Karpas-422 (cell line): ENCODE measurements around the gene PPP4R4. TPM values are rescaled to one million over a fixed set of nuclear protein-coding genes. Genes with fewer than 3 reads are reported as not detected.
A peak's percentile ranks its signal among the peaks of the same experiment; 100 is the strongest.

Experiments used
- DNase-seq: peaks from one replicate; pipeline ENCODE4 v3.0.0-alpha.2; 2015
- H2AFZ ChIP-seq: fragments of 200-600 bp; sonication (generic); 2 replicates; pipeline ENCODE4 v1.6.1; 2014; ENCODE audit warnings: antibody characterized with exemption, low read length, mixed read lengths
- H3K27ac ChIP-seq: fragments of 200-600 bp; sonication (generic); 2 replicates; pipeline ENCODE4 v1.5.1; 2014; ENCODE audit warnings: mild to moderate bottlenecking, low read length, moderate library complexity
- H3K27me3 ChIP-seq: fragments of 200-600 bp; sonication (generic); 2 replicates; pipeline ENCODE4 v1.6.1; 2014; ENCODE audit warnings: low read length, mixed read lengths
- H3K36me3 ChIP-seq: fragments of 200-600 bp; sonication (generic); 2 replicates; pipeline ENCODE4 v1.6.1; 2014; ENCODE audit warnings: low read length, mixed read lengths; ENCODE audit not compliant: insufficient read depth
- H3K4me1 ChIP-seq: fragments of 200-600 bp; sonication (generic); 2 replicates; pipeline ENCODE4 v1.6.1; 2014; ENCODE audit warnings: mild to moderate bottlenecking, low read length, mixed read lengths
- H3K4me2 ChIP-seq: fragments of 200-600 bp; sonication (generic); 2 replicates; pipeline ENCODE4 v1.6.1; 2014; ENCODE audit warnings: low read length, low read depth, mild to moderate bottlenecking; ENCODE audit not compliant: poor library complexity, severe bottlenecking
- H3K4me3 ChIP-seq: fragments of 200-600 bp; sonication (generic); 2 replicates; pipeline ENCODE4 v1.5.1; 2014; ENCODE audit warnings: mild to moderate bottlenecking, antibody characterized with exemption, low read length, mixed read lengths
- H3K79me2 ChIP-seq: fragments of 200-600 bp; sonication (generic); 2 replicates; pipeline ENCODE4 v1.6.1; 2014; ENCODE audit warnings: mild to moderate bottlenecking, low read length, mixed read lengths
- H3K9ac ChIP-seq: fragments of 200-600 bp; sonication (generic); 2 replicates; pipeline ENCODE4 v1.6.0; 2014; ENCODE audit warnings: low read length
- H3K9me2 ChIP-seq: fragments of 200-600 bp; sonication (generic), shearing (Covaris generic); replicated peaks from 2 replicates; pipeline ENCODE4 v1.6.0; 2014; ENCODE audit warnings: mild to moderate bottlenecking, low read length, moderate library complexity; ENCODE audit not compliant: insufficient read depth
- H3K9me3 ChIP-seq: fragments of 300-700, 200-600 bp; sonication (generic); 2 replicates; pipeline ENCODE4 v1.6.1; 2014; ENCODE audit warnings: low read length, mixed read lengths
- H4K20me1 ChIP-seq: fragments of 200-600 bp; sonication (generic); 2 replicates; pipeline ENCODE4 v1.6.1; 2014; ENCODE audit warnings: mild to moderate bottlenecking, antibody characterized with exemption, low read length, low read depth; ENCODE audit not compliant: insufficient read depth
- total RNA-seq: library from RNA; depleted of rRNA; stranded (reverse); fragments of >200 nt; shearing (Covaris generic); gene quantifications from 2 replicates; pipeline ENCODE4 v1.2.3, GENCODE V29; 2014; ENCODE audit warnings: low replicate concordance

Gene PPP4R4
- total RNA-seq, 1 experiment from 2014 or later: 0.75 TPM

DNA sequence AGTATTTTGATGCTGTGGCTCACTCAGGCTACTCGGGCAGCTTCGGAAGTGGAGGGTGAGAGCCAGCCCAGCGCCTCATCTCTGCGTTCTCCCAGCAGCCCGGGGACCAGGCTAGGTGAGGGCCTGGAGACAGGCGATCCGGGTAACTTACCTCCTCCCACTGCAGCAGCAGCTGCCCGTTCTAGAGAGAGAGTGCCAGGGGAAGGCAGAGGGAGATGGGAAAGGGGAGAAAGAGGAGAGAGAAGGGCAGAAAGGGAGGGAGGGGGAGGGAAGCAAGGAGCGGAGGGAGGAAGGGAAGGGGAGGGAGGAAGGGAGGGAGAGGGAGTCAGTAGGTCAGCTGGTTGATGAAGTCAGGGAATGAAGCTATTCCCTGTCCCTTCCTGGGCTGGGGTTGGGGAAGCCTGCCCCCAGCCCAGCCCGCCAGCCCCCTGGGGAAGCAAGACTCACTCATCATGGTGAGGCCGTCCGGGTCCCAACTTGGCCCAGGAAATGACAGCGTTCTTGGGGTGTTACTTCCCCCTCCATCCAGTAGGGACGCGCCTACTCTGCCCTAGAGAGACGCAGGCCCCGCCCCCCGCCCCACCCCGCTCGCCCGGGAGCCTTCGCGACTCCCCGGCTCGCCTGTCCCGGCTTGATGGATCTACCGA, 44.9 kb upstream of the PPP4R4 start, which contains the start of gene IFI27L2:
Gene IFI27L2, minus strand, starts transcription at position 494 of the 647 bp plus-strand sequence. Its CDS starts 40 bp downstream, at position 454.
- H3K9me3 ChIP-seq: no peaks in the 10 kb centered on the region
- peak within 1 kb of the TSS; percentile 82 for H2AFZ ChIP-seq
- peak within 1 kb of the TSS; percentile 73 for H3K4me2 ChIP-seq
- no peaks in the 10 kb centered on the region for H4K20me1 ChIP-seq
- H3K4me3 ChIP-seq: peak within 1 kb of the TSS; percentile 82
- no peaks in the 10 kb centered on the region for H3K36me3 ChIP-seq
- H3K79me2 ChIP-seq: no peaks in the 10 kb centered on the region
- no peaks in the 10 kb centered on the region for H3K9me2 ChIP-seq
- no peaks in the 10 kb centered on the region for H3K27me3 ChIP-seq
- H3K9ac ChIP-seq: peak within 1 kb of the TSS; percentile 83
- peaks cover 18% of the 10 kb centered on the region for H3K4me1 ChIP-seq
- no peak within 1 kb of the TSS for H3K27ac ChIP-seq
- peak; percentile 96 for DNase-seq

DNA sequence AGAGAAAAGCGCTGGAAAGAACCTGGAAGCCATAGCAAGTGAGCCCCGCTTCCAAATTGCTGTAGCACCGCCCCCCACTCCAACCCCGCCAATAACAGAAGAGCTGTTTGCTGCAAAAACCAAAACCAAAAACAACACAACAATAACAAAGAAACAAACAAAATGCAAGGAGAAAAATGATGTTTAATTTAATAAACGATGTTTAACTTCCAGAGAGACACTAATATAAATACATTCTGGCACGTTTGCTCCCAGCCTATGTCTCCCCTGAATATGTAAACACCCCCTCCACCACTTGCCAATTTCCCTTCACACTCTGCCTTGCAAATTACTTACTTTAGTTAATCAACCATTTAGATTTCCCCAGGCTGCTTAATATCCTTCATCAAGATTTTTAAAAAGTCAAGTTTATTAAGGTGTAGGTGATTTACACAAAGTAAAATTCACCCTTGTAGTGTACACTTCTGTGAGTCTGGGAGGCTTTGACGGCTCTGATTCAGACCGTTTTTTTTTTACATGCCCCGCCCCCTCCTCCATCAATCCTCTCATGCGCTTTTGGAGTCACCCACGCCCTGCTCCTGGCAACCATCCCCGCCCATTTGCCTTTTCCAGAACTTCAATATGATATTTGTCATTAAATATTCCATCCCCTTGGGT, 44.2 kb upstream of the PPP4R4 start:
- no peak overlapping the region for H3K27ac ChIP-seq
- no peaks in the 10 kb centered on the region for H3K36me3 ChIP-seq
- peak overlapping the region; percentile 73 for H3K4me2 ChIP-seq
- no peaks in the 10 kb centered on the region for H3K9me2 ChIP-seq
- peaks cover 18% of the 10 kb centered on the region for H3K4me1 ChIP-seq
- H3K4me3 ChIP-seq: peak overlapping the region; percentile 82
- peak overlapping the region; percentile 82 for H2AFZ ChIP-seq
- peak; percentile 68 for DNase-seq
- H4K20me1 ChIP-seq: no peaks in the 10 kb centered on the region
- H3K9ac ChIP-seq: peak overlapping the region; percentile 83
- H3K9me3 ChIP-seq: no peaks in the 10 kb centered on the region
- H3K27me3 ChIP-seq: no peaks in the 10 kb centered on the region
- H3K79me2 ChIP-seq: no peaks in the 10 kb centered on the region

DNA sequence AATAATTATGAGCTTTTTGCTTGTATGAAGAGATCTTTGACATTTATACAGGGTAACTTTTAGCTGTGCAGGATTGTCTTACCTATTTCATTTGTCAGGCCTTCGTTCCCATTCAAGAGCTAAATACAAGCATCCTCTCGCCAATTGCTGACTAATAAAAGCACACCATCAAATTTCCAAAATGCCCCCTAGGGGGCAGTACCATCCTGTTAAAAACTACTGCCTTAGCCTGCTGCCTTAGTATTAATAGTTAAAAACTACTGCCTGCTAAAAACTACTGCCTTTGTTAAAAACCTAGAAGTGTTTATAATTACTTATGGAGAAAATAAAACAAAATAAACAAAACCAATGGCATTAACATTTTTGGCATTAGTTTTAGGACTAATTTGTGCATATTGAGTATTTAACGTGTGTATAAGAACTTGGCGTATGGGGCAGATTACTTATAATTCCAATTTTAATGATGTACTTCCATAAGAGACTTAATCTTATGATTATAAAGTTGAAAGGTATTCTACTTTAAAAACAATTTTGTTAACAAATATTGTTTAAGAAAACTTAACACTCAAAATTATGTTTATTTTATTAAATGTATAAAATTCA, 41.7 kb upstream of the PPP4R4 start:
- Histone ChIP-seq H3K4me2 (no peak overlapping the region), H3K79me2 (no peaks in the 10 kb centered on the region), H3K27ac (no peak overlapping the region), H2AFZ (no peak overlapping the region), H3K9me3 (peaks cover 4% of the 10 kb centered on the region; the same call in 1 of the 2 replicates), H3K4me3 (no peak overlapping the region), H3K9ac (no peak overlapping the region), H3K9me2 (no peaks in the 10 kb centered on the region), H3K36me3 (no peaks in the 10 kb centered on the region), H4K20me1 (no peaks in the 10 kb centered on the region; the same call in 1 of the 2 replicates), H3K4me1 (peaks cover 18% of the 10 kb centered on the region), H3K27me3 (peaks cover 2% of the 10 kb centered on the region; the same call in 1 of the 2 replicates)
- peak; percentile 92 for DNase-seq

DNA sequence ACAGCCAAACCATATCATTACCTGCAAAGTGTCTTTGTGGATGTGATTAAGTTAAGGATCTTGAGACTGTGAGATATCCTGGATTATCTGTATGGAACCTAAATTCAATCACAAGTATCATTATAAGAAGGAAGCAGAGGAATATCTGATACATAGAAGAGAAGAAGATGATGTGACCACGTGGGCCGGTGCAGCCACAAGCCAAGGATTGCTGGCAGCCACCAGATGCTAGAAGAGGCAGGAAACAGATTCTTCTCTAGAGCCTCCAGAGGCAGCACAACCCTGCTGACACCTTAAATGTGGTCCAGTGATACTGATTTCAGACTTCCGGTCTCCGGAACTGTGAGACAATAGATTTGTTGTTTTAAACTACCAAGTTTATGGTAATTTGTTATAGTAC, 38.6 kb upstream of the PPP4R4 start:
- H4K20me1 ChIP-seq: no peaks in the 10 kb centered on the region; the same call in 1 of the 2 replicates
- H3K4me3 ChIP-seq: no peak overlapping the region
- peaks cover 2% of the 10 kb centered on the region; the same call in 1 of the 2 replicates for H3K27me3 ChIP-seq
- no peaks in the 10 kb centered on the region for H3K36me3 ChIP-seq
- H3K9ac ChIP-seq: no peak overlapping the region
- no peak for DNase-seq
- no peaks in the 10 kb centered on the region for H3K79me2 ChIP-seq
- peaks cover under 1% of the 10 kb centered on the region; the same call in 1 of the 2 replicates for H3K4me1 ChIP-seq
- no peak overlapping the region for H2AFZ ChIP-seq
- H3K9me2 ChIP-seq: no peaks in the 10 kb centered on the region
- H3K4me2 ChIP-seq: no peak overlapping the region
- peaks cover 4% of the 10 kb centered on the region; the same call in 1 of the 2 replicates for H3K9me3 ChIP-seq
- no peak overlapping the region for H3K27ac ChIP-seq

DNA sequence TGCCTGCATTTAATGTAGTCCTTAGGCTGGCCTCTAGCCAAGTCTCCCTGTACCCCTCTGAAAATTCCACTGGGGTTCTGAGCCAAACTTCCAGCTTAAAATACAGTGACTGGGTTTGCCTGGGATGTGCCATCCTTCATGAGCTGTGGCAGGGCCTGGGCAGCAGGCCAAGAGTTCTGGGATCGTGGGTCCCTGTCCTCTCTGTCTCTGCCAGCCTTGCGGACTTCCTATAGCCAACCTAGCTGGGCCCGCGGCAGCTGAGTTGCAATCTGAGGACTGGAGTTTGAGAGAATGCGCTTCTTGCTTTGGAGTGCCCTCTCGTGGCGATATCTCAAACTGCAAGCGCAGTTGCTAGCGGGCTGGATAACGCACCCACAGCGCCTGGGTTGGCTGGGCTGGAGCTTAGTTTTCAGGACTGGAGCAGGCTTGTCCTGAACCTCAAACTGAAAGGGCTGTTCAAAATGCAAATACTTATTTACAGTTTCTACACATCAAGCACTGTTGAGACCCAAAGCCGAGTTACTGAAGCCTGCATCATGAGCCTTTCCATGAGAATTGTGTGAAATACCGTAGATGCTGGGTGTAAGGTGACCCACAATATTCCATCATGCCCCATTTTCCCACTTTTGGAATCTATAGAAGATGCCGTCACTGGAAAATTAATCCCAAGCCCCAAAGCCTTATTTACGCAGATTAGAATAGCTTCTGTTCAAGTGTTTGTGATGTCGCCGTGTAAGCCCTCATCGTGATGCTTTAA, 37.4 kb upstream of the PPP4R4 start:
- H3K27me3 ChIP-seq: peaks cover 2% of the 10 kb centered on the region; the same call in 1 of the 2 replicates
- no peak overlapping the region for H3K9ac ChIP-seq
- no peaks in the 10 kb centered on the region for H3K4me1 ChIP-seq
- no peaks in the 10 kb centered on the region for H3K36me3 ChIP-seq
- no peak overlapping the region for H3K4me2 ChIP-seq
- no peak overlapping the region for H3K27ac ChIP-seq
- peak overlapping the region; percentile 16; the same call in 1 of the 2 replicates for H2AFZ ChIP-seq
- H3K9me2 ChIP-seq: no peaks in the 10 kb centered on the region
- H3K79me2 ChIP-seq: no peaks in the 10 kb centered on the region
- H3K4me3 ChIP-seq: no peak overlapping the region
- H4K20me1 ChIP-seq: no peaks in the 10 kb centered on the region; the same call in 1 of the 2 replicates
- H3K9me3 ChIP-seq: peaks cover 4% of the 10 kb centered on the region; the same call in 1 of the 2 replicates
- DNase-seq: peak; percentile 96

DNA sequence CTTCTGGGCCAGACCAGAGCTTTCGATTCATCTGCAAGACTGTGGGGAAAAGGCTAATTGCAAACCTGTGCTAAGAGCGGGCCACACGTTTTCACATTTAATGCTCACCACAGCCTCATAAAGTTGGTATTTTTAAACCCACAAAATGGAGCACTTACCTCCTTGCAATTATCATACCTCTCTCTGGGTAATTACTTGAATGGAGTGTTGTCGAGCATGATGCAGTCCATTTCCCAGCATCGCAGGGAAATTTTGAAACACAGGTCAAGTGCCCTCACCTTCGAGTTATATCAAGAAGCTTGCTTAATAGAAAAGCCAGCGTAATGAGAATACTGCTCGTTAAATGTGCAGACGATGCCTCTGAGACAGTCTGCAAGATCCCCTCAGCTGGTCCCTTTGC, 35.9 kb upstream of the PPP4R4 start:
- H3K27ac ChIP-seq: no peak overlapping the region
- no peak for DNase-seq
- H3K27me3 ChIP-seq: peaks cover 2% of the 10 kb centered on the region; the same call in 1 of the 2 replicates
- H3K9me2 ChIP-seq: no peaks in the 10 kb centered on the region
- no peaks in the 10 kb centered on the region; the same call in 1 of the 2 replicates for H4K20me1 ChIP-seq
- H3K4me3 ChIP-seq: no peak overlapping the region
- no peaks in the 10 kb centered on the region for H3K79me2 ChIP-seq
- no peak overlapping the region for H3K9ac ChIP-seq
- no peaks in the 10 kb centered on the region for H3K4me1 ChIP-seq
- peaks cover 4% of the 10 kb centered on the region; the same call in 1 of the 2 replicates for H3K9me3 ChIP-seq
- H2AFZ ChIP-seq: no peak overlapping the region
- no peak overlapping the region for H3K4me2 ChIP-seq
- no peaks in the 10 kb centered on the region for H3K36me3 ChIP-seq

DNA sequence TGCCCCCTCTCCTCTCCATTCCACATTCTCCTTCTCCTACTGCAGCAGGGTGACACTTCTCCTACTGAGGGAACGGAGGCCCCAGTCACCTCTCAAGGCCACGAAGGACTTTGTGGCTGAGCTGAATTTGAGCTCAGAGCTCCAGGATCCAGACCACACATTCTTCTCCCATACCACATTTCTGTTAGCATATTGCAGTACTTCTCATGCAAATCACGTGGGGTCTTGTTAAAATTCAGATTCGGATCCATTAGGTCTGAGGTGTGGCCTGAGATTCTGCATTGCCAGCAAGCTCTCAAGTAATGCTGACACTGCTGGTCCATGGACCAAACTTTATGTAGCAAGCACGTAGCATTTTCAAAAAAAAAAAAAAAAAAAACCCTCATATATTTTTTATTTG, 35.1 kb upstream of the PPP4R4 start:
- DNase-seq: no peak
- Histone ChIP-seq H3K79me2 (no peaks in the 10 kb centered on the region), H4K20me1 (no peaks in the 10 kb centered on the region; the same call in 1 of the 2 replicates), H3K4me1 (no peaks in the 10 kb centered on the region), H3K4me3 (no peak overlapping the region), H3K36me3 (no peaks in the 10 kb centered on the region), H3K9ac (no peak overlapping the region), H3K27ac (no peak overlapping the region), H3K9me2 (no peaks in the 10 kb centered on the region), H2AFZ (no peak overlapping the region), H3K4me2 (no peak overlapping the region), H3K27me3 (peaks cover 2% of the 10 kb centered on the region; the same call in 1 of the 2 replicates), H3K9me3 (peaks cover 4% of the 10 kb centered on the region; the same call in 1 of the 2 replicates)
